Left hindlimb (tissue), 1 donor: ENCODE results near the gene PSMA6.
"Not testable (repeated sequence)": the region's sequence is repeated elsewhere in the genome, so short reads cannot be mapped to it uniquely, and the experiment has no call there.

Experiments used
- DNase-seq: peaks from one replicate; pipeline ENCODE4 v3.0.0-alpha.2; 2018

PSMA6 gene

DNA sequence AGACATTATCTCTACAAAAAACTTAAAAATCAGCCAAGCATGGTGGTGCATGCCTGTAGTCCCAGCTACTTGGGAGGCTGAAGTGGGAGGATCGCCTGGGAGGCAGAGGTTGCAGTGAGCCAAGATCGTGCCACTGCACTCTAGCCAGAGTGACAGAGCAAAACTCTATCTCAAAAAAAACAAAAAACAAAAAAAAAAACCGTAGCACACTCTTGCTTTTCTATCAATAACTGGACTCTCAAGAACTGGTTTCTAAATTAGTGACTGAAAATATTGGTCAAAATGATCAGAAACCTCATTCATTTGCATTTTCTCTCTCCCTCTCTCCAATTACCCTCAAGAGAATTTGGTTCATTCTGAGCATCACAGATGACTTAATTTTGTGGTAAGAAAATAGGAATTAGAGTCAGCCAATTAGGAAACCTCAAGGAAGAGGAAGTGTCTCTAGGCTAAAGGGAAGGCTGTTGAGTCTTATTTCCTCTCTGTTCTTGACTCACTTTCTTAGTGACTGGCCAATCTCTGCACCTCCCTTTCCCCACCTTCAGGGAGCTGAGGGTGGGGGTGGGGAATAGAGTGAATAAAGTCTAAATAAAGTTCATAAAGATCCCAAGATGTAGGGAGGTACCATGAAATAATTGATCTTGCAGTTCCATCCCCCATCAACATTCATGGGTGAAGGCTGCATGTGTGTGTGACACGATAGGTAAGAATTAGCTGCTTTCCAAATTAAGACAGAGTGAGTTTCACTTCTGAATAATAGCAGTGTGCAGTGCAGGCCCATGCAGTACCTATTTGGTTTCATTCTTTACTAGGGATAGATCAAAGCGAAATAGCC, 6.8 kb upstream of the PSMA6 start:
- DNase-seq, result no peak

DNA sequence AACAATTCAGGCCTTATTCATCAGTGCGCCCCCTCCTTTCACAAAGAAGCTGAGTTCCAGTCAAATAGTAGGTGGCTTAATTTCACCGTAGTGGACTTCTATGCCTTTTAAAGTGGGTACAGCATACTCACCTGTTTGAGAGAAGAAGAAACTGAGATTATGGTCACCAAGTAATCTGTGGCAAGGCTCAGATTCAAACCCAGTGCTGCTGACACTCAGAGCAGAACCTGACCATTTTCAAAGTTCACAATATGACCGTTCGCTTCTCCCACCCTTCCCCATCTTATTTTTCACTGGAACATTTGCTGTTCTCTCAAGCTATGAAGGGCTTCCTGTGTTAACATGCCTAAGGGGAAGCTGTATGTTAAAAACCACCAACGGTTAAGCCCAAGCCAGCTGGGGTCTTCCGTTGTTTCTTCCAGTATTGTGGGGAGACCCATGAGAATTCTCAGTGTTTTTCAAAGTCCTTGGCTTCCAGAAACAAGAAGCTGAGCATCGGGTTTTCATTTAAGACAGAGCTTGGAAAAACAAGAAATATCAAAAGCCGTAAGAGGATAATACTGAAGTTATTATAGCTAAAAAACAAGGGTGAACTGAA, 6.1 kb upstream of the PSMA6 start:
- DNase-seq, result no peak

GRCh38 chr14:35286707-35287106, 5.5 kb upstream of the PSMA6 start:
- no peak for DNase-seq

DNA sequence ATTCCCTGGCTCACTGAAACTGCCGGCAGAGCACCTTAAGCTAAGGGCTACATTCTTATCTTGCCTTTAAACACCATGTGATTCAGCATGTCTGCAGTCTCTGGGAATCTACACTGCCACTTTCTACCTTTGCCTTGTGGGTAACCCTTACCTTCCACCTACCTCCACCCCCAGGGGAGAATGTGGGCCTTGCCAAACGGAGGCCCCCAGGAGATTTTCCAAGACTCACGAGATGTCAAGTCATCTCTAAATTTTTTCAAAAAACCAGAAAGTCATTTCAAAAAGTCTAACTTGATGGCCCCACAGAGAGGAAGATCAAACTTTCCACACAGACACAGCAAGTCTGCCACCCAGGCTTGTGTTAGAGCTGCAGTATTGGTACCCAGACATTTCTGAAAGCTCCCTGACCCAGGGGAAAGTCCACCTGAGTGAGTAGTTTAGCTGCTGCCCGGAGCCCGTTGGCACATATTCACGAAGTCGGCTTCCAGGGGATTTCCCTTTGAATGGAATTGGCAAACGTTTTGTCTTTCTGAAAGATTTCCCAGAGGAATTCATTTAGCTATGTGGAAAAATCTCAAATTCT, 4.7 kb upstream of the PSMA6 start:
- no peak for DNase-seq

DNA sequence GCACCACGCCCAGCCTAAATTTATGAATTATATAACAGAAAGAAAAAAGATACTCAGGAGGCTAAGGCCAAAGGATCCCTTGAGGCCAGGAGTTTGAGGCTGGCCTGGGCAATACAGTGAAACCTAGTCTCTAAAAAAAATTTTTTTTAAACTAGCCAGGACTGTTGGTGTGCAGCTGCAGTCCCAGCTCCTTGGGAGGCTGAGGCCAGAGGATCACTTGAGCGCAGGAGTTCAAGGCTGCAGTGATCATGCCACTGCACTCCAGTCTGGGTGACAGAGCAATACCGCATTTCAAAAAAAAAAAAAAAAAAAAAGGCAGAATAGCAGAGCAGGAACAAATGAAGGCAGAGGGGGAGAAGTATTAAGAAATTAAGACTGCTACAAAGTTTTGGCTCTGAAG, 2.6 kb upstream of the PSMA6 start:
- DNase-seq, result no peak

DNA sequence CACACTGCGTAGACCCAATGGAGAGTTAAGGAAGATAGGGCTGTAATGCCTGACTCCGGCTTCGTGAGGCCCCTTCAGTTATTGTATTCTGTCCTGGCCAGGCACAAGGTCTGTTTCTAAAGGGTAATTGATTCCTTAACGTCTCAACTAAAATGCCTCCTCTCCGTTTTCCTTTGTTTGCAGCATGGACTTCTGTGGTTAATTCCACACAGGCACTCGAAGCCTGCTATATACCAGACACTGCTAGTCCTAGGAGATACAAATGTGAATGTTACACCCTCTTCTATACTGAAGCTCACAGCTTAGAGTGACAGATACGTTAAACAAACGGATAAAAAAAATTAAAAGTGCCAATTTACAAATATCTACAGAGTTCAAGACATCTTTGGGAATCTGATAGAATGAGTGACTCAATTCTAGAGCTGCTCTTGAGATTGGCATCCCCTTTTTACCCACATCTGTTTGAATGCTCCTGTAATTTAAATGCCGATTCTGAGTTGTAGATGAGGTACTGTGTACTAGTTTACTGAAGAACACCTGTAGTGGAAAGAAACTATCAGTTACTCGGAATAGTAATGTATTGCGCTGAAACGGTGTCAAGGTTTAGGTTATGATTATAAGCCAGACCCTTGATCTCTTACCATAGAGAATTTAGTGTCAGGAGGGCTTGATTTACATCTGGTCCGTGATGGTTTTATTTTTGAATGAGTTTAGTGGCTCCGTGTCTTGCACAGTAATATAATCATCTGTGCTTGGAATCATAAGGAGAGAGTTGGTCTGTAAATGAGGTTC, 784 bp downstream of the PSMA6 start:
- DNase-seq, result no peak

GRCh38 chr14:35295845-35296161, 3.6 kb downstream of the PSMA6 start:
- no peak for DNase-seq

DNA sequence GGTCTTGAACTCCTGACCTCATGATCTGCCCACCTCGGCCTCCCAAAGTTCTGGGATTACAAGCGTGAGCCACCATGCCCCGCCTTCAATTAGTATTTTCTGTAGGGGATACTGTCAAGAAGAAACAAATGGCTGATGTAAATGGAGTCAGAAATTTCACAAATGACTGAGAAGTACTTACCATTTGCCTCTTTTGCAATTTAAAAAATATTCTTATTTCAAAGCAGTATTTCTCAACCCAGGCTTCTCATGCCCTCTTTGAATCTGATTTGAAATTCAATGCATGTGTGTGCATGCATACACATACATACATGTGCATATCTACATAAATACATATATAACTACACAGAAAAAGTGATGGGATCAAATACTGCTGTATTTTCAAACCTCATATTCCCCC, 4.4 kb downstream of the PSMA6 start:
- no peak for DNase-seq

GRCh38 chr14:35297706-35298105, 5.5 kb downstream of the PSMA6 start:
- no peak for DNase-seq

DNA sequence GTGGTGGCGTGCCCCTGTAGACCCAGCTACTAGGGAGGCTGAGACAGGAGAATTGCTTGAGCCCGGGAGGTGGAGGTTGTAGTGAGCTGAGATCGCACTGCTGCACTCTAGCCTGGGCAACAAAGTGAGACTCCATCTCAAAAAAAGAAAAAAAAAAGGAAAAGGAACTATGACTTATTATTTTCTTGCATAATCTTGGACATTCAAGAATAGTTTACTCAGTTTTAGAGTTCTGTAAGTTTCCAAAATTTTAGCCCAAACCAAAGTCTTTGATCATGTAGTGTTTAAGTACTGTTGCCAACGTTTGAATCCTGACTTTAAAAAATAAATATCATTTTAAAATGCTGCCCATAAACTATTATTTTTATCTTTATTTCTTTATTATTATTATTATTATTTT, 6.2 kb downstream of the PSMA6 start:
- no peak for DNase-seq

- DNase-seq, result no peak
Measured at GRCh38 chr14:35299708-35300107, 7.5 kb downstream of the PSMA6 start.

DNA sequence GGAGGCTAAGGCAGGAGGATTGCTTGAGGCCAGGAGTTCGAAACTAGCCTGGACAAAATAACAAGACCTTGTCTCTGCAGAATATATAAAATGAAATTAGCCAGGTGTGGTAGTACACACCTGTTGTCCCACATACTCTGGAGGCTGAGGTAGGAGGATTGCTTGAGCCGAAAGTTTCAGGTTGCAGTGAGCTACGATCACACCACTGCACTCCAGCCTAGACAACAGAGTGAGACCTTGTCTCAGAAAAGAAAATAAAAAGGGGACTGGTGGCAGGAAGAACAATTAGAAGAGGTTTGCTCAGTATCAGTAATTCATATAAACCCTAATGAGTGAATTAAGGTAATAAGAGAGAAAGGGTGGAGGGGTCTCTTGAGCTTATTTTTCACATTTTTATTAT, 8.0 kb downstream of the PSMA6 start:
- DNase-seq, result no peak

GRCh38 chr14:35301334-35301733, 9.2 kb downstream of the PSMA6 start:
- not testable (repeated sequence) for DNase-seq

DNA sequence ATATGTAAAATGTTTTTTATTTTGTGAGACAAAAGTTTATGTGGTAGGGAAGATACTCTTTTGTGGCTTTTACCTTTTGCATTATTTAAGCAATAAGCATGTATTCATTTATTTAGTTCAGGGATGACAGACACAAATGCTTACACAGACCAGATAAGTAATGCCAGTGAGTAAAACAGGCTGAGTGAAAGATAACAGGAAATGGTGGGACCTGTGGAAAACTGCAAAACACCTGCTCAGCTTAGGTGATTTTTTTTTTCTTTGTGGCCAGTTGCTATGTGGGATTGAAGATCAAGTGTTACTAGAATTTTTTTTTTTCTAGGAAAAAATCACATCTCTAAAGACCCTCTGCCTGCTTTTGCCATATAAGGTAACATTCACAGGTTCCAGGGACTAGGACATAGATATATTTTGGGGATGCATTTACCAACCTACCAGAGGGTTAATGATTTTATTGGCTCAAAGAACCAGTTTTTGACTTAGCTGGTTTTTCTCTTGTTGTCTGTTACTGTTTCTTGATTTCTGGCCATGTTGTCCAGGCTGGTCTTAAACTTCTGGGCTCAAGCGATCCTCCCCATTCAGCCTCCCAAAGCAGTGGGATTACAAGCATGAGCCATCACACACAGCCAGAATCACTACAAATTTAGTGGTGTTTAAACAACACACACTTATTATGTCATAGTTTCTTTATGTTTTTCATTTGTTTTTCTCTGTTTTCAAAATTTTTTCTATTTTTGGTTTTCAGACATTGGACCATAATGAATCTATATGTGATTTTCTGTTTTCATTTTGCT, 9.8 kb downstream of the PSMA6 start:
- no peak for DNase-seq

DNA sequence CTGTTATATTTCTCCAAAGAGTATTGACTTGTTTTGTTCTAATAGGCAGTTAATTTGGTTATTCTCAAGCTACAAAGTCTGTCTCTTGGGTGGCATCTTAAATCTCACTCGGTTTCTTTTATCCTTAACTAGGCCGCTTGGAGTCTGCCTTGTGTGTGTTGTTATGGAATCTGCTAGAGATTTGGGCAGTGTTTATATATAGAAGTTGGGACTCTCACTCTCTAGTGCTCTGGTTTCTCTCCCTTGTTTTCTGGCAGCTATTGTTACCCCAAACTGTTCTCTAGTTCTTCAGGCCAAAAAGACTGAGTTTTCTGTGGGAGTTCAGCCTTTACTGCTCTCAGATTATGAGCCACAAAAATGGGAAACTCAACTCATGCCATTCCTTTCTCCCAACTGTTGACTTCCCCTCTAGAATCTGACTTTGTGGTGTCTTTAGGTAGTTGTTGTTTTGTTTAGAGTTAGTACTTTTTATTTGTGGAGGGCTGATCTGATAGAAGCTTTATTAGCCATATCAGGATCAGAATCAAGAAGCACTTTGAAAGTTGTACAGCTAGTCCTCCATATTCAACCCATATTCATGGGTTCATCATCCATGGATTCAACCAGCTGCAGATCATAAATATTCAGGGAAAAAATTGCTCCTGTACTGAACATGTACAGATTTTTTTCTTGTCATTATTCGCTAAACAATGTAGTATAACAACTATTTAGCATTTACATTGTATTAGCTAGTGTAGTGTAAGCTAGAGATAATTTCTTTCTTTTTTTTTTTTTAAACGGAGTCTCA, 11.2 kb downstream of the PSMA6 start:
- DNase-seq, result no peak

DNA sequence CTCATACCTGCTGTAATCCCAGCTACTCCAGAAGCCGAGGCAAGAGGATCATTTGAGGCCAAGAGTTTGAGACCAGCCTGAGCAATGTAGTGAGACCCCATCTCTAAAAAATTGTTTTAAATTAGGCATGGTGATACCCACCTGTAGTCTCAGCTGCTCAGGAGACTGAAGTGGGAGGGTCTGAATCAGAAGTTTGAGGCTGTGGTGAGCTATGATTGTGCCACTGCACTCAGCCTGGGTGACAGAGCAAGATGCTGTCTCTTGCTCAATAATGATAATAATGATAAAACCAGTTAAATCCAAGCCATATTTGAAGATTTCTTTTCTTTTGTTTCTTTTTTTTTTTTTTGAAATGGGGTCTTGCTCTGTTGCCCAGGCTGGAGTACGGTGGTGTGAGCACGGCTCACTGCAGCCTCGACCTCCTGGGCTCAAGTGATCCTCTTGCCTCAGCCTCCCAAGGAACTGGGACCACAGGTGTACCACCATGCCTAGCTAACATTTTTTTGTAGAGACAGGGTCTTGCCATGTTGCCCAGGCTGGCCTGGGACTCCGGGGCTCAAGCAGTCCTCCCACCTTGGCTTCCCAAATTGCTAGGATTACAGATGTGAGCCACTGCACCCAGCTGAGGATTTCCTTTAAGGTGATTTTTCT, 12.8 kb downstream of the PSMA6 start:
- no peak for DNase-seq

- no peak for DNase-seq
Measured at GRCh38 chr14:35305633-35306032, 13.5 kb downstream of the PSMA6 start.

- no peak for DNase-seq
Measured at GRCh38 chr14:35306114-35306513, 13.9 kb downstream of the PSMA6 start.

GRCh38 chr14:35317820-35318219, 25.6 kb downstream of the PSMA6 start:
- no peak for DNase-seq

- DNase-seq, result no peak
Measured at GRCh38 chr14:35319509-35319908, 27.3 kb downstream of the PSMA6 start.

DNA sequence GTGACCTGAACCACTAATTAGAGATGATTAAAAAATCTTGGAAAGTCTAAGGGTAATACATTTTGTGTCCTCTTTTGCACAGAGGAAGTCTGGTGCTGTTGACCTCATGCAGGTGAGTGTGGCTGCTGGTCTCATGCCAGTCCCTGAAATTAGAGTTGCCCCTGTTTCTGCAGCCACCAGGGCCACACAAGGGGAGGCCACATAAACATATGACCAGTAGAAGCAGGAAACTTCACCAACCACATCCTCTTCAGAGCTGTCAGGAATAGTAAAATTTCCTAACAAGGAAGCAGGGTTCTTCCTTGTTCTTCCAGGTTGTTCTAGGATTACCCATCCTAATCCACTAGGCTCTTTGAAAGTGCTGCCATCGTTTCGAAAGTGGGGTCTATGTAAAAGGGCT, 28.3 kb downstream of the PSMA6 start:
- no peak for DNase-seq
